GM11168 (cell line): Measurements from ENCODE around the gene SSC5D.

ENCODE experiments used
- in situ Hi-C: fragments of 300-500 bp; cut with MboI; formaldehyde crosslinking; loops from one replicate; pipeline ENCODE4 v1.12.0; 2022; ENCODE audit warnings: low sequenced_read_pairs; ENCODE audit not compliant: unreplicated experiment

Gene SSC5D

GRCh38 chr19:55453511-55454260 lies 34.5 kb upstream of the SSC5D start:
- in situ Hi-C loops = no loop called here

- in situ Hi-C loops = no loop called here
These were observed 33.4 kb upstream of the SSC5D start for GRCh38 chr19:55454787-55455243.

- in situ Hi-C loops = no loop called here
These were observed 32.5 kb upstream of the SSC5D start for GRCh38 chr19:55455576-55456235.

- in situ Hi-C loops = no loop called here
These were observed 31.9 kb upstream of the SSC5D start for GRCh38 chr19:55456347-55456746.

- in situ Hi-C loops = no loop called here
These were observed 30.4 kb upstream of the SSC5D start for GRCh38 chr19:55457683-55458457.

GRCh38 chr19:55459551-55459949 lies 28.7 kb upstream of the SSC5D start:
- in situ Hi-C loops = no loop called here

GRCh38 chr19:55459950-55460657 lies 28.1 kb upstream of the SSC5D start:
- in situ Hi-C loops = no loop called here

GRCh38 chr19:55460670-55461258 lies 27.5 kb upstream of the SSC5D start:
- in situ Hi-C loops = no loop called here

- in situ Hi-C loops = no loop called here
These were observed 26.8 kb upstream of the SSC5D start, which contains the start of gene ISOC2 for GRCh38 chr19:55461259-55461973. Gene ISOC2 (minus strand): TSS chr19:55461642. CDS start chr19:55456486, 5,156 bp downstream.

- in situ Hi-C loops = no loop called here
These were observed 26.1 kb upstream of the SSC5D start for GRCh38 chr19:55461974-55462626.

GRCh38 chr19:55462722-55463121 lies 25.5 kb upstream of the SSC5D start:
- in situ Hi-C loops = no loop called here

- in situ Hi-C loops = no loop called here
These were observed 24.6 kb upstream of the SSC5D start for GRCh38 chr19:55463583-55464031.

- in situ Hi-C loops = no loop called here
These were observed 24.1 kb upstream of the SSC5D start for GRCh38 chr19:55464039-55464661.

- in situ Hi-C loops = no loop called here
These were observed 23.6 kb upstream of the SSC5D start, which contains the start of gene C19orf85 for GRCh38 chr19:55464662-55465054. Gene C19orf85 (minus strand): TSS chr19:55464751. CDS start chr19:55464554, 197 bp downstream.

GRCh38 chr19:55465460-55466240 lies 22.6 kb upstream of the SSC5D start:
- in situ Hi-C loops = no loop called here

GRCh38 chr19:55466241-55466614 lies 22.0 kb upstream of the SSC5D start:
- in situ Hi-C loops = no loop called here

- in situ Hi-C loops = no loop called here
These were observed 20.8 kb upstream of the SSC5D start for GRCh38 chr19:55467236-55468053.
